Measurements from ENCODE around the gene NPPB.

The NPPB gene

DNA sequence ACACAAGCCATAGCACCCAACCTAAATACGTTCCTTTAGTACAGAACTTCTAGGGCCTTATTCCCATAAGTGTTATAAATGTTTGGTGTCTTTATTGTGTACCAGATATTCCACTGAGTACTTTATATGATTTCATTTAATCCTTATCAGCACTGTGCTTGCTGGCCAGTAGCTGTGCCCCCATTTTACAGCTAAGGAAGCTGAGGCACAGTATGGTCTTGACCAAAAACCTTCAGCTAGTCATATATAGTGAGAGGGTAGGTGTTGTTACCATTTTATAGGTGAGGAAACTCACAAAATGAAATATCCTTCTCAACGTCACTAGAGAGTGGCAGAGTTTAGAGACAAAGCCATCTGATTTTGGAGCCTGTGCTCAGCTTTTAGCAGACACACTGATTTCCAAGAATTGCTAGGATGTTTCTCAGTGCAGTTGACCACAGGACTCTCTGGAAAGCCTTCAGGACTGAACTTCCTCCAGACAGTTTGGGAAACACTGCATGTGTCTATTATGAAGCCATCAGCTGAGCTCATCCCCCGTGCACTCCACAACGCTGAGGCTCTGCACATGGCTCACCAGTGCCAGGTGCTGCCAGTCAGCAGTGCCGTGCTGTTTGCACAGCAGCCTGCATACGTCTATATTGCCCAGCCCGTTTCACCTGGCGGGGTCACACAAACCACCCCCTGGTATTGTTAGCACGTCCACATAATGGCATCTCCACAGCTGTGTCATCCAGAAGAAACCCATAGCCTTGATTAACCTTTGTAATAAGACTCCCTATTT, 26.6 kb downstream of the NPPB start:
- no peak for DNase-seq (ENCODE audit: low read depth)

DNA sequence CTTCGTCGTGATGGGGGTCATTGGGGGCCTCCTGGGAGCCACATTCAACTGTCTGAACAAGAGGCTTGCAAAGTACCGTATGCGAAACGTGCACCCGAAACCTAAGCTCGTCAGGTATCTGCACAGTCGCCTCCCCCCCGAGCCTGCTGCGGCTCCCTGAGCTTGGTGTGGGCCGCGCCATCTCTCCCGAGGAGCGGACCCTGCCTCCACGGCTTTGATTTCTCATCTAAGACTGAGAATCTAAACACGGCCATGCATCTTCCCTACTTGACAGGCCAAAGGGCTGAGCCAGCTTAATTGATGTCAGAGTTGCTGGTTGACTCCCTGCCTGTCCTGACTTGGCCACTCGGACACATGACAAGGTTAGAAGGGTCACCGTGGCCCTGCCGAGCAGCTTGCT, 30.2 kb downstream of the NPPB start:
- no peak for DNase-seq (ENCODE audit: low read depth)

DNA sequence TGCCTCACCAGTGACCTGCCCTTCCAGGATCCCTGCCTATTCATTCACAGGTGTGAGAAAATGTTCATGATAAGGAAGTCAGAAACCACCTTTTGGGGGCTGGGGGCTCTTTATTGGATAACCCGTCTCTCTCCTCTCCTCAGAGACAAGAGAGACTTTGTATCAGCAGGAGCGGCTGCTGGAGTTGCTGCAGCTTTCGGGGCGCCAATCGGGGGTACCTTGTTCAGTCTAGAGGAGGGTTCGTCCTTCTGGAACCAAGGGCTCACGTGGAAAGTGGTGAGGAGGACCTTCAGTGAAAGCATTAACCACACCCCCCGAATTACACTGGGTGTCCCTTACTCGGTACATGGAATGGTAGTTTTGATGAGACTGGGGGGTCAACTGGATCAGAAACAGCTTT, 31.8 kb downstream of the NPPB start:
- no peak for DNase-seq (ENCODE audit: low read depth)

DNA sequence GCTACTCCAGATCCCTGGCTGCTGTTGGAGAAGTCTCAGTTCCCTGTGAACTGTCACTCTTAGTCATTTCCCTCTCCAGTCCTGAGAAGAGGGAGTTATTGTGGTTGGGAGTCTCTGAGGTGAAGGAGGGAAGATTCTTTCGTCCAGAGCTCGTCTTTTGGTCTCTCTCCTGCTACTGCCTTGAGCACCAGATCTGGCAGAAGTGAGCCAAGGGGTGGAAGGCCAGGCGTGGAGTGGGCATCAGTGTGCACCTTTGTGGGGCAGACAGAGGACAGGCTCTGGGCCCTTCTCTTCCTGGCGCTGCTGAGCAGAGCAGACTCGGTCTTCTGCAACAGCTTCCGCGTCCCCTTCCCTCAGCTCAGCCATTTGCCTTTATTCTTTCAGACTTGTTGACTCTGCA, 33.6 kb downstream of the NPPB start:
- peak; percentile 29 for DNase-seq (ENCODE audit: low read depth)

DNA sequence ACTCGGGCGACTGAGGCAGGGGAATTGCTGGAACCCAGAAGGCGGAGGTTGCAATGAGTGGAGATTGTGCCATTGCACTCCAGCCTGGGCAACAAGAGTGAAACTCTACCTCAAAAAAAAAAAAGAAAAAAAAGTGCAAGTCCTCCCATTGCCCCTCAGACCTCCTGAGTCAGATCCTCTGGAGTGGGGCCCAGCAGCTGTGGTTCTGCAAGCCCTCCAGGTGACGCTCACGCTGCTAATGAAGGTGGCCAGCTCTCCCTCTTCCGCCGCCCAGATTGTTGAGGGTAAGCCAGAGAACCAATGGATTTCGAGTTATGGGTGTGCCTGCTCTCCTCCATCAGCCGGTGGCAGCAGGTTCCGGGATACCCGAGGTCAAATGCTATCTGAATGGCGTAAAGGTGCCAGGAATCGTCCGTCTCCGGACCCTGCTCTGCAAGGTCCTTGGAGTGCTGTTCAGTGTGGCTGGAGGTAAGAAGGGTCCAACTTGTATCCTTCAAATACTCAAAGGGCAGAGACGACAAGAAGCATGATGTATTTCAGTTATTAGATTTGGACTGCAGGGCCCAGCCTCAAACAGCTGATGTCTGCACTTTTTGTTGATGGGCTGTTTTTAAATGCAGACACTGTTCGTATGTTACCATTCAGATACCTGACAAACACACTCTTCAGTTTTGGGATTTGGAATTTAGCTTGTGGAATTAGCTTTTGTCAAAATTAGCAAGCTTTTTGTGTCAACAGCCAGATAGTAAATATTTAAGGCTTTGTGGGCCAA, 35.2 kb downstream of the NPPB start:
- no peak for DNase-seq (ENCODE audit: low read depth)

DNA sequence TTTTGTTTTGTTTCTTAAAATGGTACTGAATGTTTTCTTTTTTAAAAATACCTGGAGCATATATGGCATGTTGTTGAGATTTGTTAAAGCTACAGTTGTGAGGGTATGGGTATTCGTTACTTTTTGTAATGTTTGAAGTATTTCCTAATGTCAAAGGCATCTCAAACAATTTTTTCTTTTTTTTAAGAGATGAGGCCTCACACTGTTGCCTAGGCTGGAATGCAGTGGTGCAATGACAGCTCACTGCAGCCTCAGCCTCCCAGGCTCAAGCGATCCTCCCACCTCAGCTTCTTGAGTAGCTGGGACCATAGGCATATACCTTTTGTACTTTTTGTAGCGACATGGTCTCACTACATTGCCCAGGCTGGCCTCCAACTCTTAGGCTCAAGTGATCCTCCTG, 36.7 kb downstream of the NPPB start:
- DNase-seq (ENCODE audit: low read depth), result peak; percentile 32

DNA sequence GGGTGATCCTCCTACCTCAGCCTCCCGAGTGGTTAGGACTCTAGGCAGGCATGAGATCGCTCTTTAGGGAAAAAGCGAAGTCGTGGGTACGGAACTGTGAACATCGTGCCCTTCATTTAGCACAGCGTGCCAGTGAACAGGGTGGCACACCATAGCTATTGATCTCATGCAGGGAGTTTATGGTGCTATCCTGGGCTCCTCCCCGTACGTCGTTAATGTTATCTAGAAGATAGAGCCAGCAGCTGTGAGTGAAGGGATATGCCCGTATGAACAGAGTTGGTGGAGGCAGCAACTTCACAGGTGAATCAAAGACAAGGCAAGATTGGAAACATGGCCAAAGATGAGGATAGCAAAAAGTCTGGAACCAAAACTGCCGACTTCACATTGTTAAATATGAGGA, 41.6 kb downstream of the NPPB start:
- DNase-seq (ENCODE audit: low read depth), result no peak

DNA sequence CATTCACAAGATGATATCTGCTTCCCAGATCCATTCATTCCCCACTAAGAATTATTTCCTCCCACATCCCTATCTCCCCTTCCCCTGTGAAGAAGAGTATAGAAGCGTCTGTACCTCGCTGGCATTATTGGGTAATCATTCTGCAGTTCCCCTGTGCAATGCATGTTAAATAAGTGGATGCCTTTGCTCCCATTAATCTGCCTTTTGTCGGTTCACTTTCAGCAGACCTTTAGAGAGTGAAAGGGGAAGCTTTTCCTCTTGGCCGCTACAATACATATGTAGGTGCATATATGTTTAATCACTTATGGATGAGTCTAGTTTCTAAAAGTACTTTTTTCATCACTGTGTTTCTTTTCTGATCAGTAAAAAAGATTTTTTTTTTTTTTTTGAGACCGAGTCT, 45.7 kb downstream of the NPPB start:
- DNase-seq (ENCODE audit: low read depth), result no peak
